BLaER1 (cell line): ENCODE measurements around the gene CMSS1.

Experiments
- H3K27ac ChIP-seq: shearing (Covaris generic); formaldehyde crosslinking; 2 replicates; pipeline ENCODE4 v1.8.1; 2022
- H3K27me3 ChIP-seq: shearing (Covaris generic); formaldehyde crosslinking; 2 replicates; pipeline ENCODE4 v1.8.1; 2022
- H3K36me3 ChIP-seq: shearing (Covaris generic); formaldehyde crosslinking; 2 replicates; pipeline ENCODE4 v1.8.1; 2022
- H3K4me1 ChIP-seq: shearing (Covaris generic); formaldehyde crosslinking; 2 replicates; pipeline ENCODE4 v1.8.1; 2022
- H3K4me2 ChIP-seq: shearing (Covaris generic); formaldehyde crosslinking; 2 replicates; pipeline ENCODE4 v1.8.1; 2022
- H3K4me3 ChIP-seq: shearing (Covaris generic); formaldehyde crosslinking; 2 replicates; pipeline ENCODE4 v1.8.1; 2022
- H3K9ac ChIP-seq: shearing (Covaris generic); formaldehyde crosslinking; 2 replicates; pipeline ENCODE4 v1.8.1; 2022
- H3K9me3 ChIP-seq: shearing (Covaris generic); formaldehyde crosslinking; 2 replicates; pipeline ENCODE4 v1.8.1; 2022
- H4K20me1 ChIP-seq: shearing (Covaris generic); formaldehyde crosslinking; 2 replicates; pipeline ENCODE4 v1.8.1; 2022
- Cebpa-rat ChIP-seq: shearing (Covaris generic); IDR thresholded peaks from 2 replicates; pipeline ENCODE4 v1.8.1; 2022

The CMSS1 gene

DNA sequence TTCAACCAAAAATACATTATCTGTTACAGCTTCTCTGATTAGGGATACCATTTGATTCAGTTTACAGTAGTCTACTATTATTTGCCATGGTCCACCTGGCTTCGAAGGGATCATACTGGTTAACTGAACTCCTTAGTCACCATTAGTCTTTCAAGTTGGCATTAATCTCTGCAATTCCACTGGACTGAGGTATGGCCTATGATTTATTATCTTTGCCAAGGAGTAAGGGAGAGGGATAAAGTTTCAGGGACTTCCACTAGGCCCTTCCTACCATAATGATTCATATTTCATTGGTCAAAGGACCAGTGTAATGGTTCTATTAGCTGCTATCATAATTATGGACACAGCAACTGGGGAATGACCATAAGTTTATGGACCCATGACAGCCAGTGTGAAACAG is 7.3 kb upstream of the CMSS1 start:
- no peaks in the 10 kb centered on the region for H3K27me3 ChIP-seq
- no peaks in the 10 kb centered on the region for H3K4me1 ChIP-seq
- H4K20me1 ChIP-seq = no peaks in the 10 kb centered on the region
- no peak overlapping the region for H3K4me3 ChIP-seq
- H3K9ac ChIP-seq = no peak overlapping the region
- H3K9me3 ChIP-seq = peaks cover 14% of the 10 kb centered on the region
- no peak for TF ChIP-seq Cebpa-rat
- no peaks in the 10 kb centered on the region for H3K36me3 ChIP-seq
- H3K4me2 ChIP-seq = no peak overlapping the region
- no peak overlapping the region for H3K27ac ChIP-seq

DNA sequence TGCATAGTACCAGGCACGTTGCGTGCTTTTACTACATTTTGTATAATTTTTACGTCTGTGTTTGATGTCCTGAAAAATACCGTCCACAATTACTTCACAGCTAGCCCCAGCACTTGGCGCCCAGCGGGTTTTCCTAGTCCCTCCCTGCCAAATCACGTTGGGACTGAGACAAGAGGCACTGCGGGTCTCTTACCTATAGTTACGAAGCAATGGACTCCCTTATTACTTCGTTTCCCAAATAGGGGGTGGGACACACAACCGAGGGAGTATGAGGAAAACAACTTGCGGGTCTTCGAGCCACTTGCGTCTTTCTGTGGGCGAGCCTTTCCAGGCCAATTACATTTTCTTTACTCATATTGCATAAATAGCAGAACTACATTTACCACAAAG is 620 bp upstream of the CMSS1 start:
- peak overlapping the region; percentile 78 for H3K4me3 ChIP-seq
- H3K27ac ChIP-seq = peak overlapping the region; percentile 94
- no peak for TF ChIP-seq Cebpa-rat
- no peaks in the 10 kb centered on the region; the same call in 1 of the 2 replicates for H3K9me3 ChIP-seq
- H3K36me3 ChIP-seq = no peaks in the 10 kb centered on the region
- H3K4me2 ChIP-seq = peak overlapping the region; percentile 78
- H3K27me3 ChIP-seq = no peaks in the 10 kb centered on the region
- H3K9ac ChIP-seq = peak overlapping the region; percentile 91
- peaks cover 17% of the 10 kb centered on the region for H4K20me1 ChIP-seq
- H3K4me1 ChIP-seq = peaks cover 22% of the 10 kb centered on the region

DNA sequence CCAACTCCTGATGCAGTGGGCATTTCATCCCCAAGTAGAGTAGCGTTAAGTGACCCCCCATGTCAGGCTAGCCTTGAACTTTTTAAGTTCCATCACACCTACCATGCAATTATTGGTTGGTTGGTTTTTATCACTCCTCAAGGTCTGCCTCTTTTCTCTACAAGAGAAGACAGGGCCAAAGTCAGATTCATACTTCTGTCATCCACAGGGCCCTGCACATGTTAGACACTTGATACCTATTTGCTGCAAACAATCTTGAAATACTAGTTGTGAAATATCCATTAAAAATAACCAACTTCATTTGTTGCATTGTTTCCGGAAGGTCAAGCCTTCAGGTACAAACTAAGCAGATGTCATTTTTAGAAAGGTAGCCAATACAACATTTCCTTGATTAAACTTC is 1.2 kb downstream of the CMSS1 start:
- Histone ChIP-seq H3K4me3 (peak overlapping the region; percentile 78), H3K4me2 (peak overlapping the region; percentile 78), H3K27me3 (no peaks in the 10 kb centered on the region), H3K36me3 (no peaks in the 10 kb centered on the region), H3K27ac (no peak overlapping the region), H3K9me3 (no peaks in the 10 kb centered on the region; the same call in 1 of the 2 replicates), H3K4me1 (peaks cover 22% of the 10 kb centered on the region), H3K9ac (peak overlapping the region; percentile 91; the same call in 1 of the 2 replicates), H4K20me1 (peaks cover 35% of the 10 kb centered on the region)
- TF ChIP-seq Cebpa-rat = no peak

DNA sequence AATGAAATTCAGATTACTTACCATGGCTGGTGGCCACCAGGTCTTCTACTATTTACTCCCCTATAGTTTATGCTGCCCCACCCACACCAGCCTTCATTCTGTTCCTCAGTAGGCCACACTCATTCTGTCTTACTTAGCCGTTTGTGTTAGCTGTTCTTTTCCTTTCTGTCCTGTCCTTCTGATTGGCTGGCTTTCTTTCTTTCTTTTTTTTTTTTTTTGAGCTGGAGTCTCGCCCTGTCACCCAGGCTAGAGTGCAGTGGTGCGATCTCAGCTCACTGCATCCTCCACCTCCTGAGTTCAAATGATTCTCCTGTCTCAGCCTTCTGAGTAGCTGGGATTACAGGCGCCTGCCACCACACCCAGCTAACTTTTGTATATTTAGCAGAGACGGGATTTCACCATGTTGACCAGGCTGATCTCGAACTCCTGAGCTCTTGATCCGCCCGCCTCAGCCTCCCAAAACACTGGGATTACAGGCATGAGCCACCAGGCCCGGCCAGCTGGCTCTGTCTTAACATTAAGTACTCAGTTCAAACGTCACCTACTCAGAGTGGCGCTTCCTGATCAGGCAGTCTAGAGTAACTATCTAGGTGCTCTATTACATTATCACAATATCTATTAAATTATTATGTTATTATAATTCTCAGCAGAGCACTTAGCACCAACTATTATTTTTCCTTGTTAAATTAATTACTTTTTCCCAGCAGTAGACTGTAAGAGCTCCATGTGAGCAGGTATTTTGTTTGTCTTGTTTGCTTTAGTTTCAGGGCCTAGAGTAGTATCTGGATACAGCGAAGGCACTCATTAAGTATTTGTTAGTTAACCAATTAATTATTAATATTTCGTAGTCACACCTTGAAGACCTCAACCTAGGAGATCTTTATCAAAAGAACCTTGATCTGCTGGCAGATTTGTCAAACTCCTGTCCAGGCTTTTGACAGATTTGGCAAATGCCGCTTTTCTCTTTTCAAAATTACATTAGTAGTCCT is 6.4 kb downstream of the CMSS1 start:
- no peaks in the 10 kb centered on the region for H3K27me3 ChIP-seq
- no peaks in the 10 kb centered on the region for H3K36me3 ChIP-seq
- H3K27ac ChIP-seq = no peak overlapping the region
- H3K9ac ChIP-seq = no peak overlapping the region
- H3K4me3 ChIP-seq = no peak overlapping the region
- TF ChIP-seq Cebpa-rat = no peak
- H3K4me2 ChIP-seq = no peak overlapping the region
- H3K4me1 ChIP-seq = peaks cover 5% of the 10 kb centered on the region
- peaks cover 81% of the 10 kb centered on the region for H4K20me1 ChIP-seq
- no peaks in the 10 kb centered on the region for H3K9me3 ChIP-seq

DNA sequence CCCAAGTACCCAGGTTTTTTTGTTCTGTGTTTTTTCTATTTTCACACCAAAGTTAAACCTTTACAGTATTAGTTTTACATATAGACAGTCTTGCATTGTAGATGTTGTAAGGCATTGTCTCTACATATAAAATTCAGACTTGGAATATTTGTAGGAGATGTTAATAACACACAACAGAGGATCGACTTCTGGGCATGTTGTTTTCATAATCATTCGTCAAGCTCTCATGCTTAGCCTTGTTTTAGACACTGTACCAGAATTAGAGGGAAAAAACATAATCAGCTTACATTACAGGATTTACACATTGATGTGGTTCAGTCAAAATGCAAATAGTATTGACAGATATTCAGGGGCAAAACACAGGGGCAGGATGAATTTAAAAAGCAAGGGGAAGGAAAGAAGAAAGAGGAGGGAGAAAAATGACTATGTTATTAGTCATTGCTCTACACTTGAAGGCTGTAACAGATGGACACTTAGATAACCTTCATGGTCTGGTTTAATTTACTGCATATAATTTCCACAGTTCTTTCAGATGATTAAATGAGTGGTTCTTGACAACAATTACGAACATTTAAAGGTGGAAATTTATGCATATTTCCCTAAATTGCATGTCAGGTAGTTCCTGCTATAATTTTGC is 7.5 kb downstream of the CMSS1 start:
- Histone ChIP-seq H3K27ac (no peak overlapping the region), H3K4me1 (no peaks in the 10 kb centered on the region), H3K4me2 (no peak overlapping the region), H3K36me3 (no peaks in the 10 kb centered on the region), H3K9me3 (no peaks in the 10 kb centered on the region), H3K9ac (no peak overlapping the region), H3K27me3 (no peaks in the 10 kb centered on the region), H4K20me1 (peaks cover 92% of the 10 kb centered on the region), H3K4me3 (no peak overlapping the region)
- no peak for TF ChIP-seq Cebpa-rat

DNA sequence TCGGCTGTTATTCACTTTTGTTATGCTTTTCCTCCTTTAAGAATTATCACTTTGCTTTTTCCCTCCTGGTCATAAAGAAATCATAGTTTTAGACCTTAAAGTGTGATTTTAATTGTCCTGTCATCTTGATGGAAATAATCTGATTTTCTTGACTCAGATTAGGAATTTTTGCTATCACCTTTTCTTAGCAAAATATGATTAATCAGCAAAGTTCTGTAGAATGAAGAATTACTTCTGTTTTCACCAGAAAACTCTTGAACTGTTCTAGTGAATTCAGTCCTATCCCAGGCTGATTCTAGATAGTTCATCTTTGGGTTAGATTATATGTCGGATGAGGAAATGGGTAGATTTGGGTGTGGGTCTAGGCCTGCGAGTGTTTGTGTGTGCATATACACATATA is 12.2 kb downstream of the CMSS1 start:
- no peak overlapping the region for H3K9ac ChIP-seq
- no peak overlapping the region for H3K4me3 ChIP-seq
- no peaks in the 10 kb centered on the region for H3K27me3 ChIP-seq
- H3K4me1 ChIP-seq = no peaks in the 10 kb centered on the region
- no peak for TF ChIP-seq Cebpa-rat
- H3K27ac ChIP-seq = no peak overlapping the region
- no peak overlapping the region for H3K4me2 ChIP-seq
- H4K20me1 ChIP-seq = peaks cover 89% of the 10 kb centered on the region
- no peaks in the 10 kb centered on the region for H3K9me3 ChIP-seq
- H3K36me3 ChIP-seq = no peaks in the 10 kb centered on the region

DNA sequence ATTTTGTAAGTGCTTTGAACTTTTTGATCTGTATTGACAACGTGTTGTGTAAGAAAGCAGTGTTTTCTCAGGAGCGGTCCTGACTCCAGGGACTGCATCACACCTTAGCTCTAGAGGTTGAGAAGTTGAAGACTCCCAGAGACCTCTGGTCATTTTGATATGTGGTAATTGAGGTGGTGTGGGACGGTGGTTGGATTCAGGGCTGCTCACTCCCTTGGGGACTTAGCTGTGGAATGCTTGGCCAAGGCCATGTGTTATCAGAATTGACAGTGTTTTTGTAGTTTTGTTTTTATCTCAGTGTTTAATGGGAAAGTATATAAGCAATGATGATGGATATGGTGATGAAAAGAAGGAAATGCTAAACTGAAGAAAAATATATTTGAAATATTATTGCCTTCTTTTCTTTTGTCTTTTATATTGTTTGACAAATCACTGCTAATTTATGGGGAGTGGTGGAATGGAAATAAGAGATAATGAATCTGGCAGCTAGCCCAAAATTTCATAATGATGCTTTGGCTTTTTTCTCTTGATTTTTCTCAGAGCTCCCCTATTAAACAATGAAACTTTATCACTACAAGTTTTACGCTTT is 16.0 kb downstream of the CMSS1 start:
- Histone ChIP-seq H3K27ac (no peak overlapping the region), H3K4me3 (no peak overlapping the region), H3K4me1 (no peaks in the 10 kb centered on the region), H3K27me3 (no peaks in the 10 kb centered on the region), H3K36me3 (no peaks in the 10 kb centered on the region), H3K4me2 (no peak overlapping the region; the same call in 1 of the 2 replicates), H3K9ac (no peak overlapping the region), H3K9me3 (no peaks in the 10 kb centered on the region), H4K20me1 (peaks cover 94% of the 10 kb centered on the region)
- TF ChIP-seq Cebpa-rat = no peak

DNA sequence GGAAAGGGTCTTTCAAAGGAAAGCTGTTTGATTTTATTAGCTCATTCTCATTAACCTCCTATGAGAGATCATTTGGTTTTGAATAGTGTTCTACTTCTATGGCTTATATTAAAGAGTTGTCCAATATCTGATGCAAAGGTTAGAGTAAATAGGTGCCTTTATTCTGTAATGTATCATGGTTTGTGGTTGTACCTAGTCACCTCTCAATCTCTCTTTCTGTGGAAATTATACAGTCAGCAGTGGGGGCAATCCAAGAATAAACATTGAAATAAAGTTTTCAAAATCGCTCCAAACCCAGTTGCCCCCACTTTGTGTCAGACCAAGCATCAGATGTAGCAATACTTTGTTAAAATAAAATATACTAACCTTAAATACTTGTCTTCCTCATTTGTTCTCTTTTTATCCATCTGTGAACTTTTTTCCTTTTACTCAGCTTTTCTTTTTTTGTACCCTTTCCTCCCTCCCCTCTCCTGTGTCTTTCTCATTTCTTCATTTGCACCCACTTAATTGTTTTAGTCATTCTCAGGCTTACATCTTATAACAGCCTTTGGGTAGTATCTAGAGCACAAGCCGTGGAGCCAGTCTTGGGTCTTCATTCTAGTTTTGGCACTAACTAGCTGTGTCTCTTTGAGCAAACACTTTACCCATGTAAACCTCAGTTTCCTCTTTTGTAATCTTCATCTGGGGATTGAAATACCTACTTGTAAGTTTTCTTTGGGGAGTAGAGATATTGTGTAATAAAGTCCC is 16.7 kb downstream of the CMSS1 start:
- Histone ChIP-seq H3K9ac (no peak overlapping the region), H3K36me3 (no peaks in the 10 kb centered on the region), H3K27ac (no peak overlapping the region), H3K4me2 (no peak overlapping the region), H3K4me3 (no peak overlapping the region), H3K27me3 (no peaks in the 10 kb centered on the region), H4K20me1 (peaks cover 94% of the 10 kb centered on the region), H3K9me3 (no peaks in the 10 kb centered on the region), H3K4me1 (no peaks in the 10 kb centered on the region)
- TF ChIP-seq Cebpa-rat = no peak

DNA sequence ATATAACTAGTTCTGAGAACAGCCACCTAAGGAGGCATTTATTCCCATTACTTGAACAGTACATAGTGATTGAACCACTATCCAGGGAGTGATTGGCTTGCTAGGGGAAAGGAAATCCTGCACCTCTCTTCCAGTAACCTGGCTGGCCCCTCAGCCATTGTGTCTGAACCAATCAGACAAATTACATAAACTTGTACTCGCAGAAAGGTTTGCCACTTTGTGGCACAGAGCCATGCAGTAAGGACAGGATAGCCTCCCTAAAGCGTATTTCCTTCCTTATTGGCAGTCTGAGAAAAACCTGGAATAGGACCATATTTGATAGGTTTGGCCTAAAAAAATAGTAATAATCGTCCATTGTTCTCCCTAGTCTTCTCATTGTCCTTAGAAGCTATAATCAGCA is 19.0 kb downstream of the CMSS1 start:
- H4K20me1 ChIP-seq = peaks cover 79% of the 10 kb centered on the region
- no peak overlapping the region for H3K4me2 ChIP-seq
- H3K9me3 ChIP-seq = no peaks in the 10 kb centered on the region
- H3K9ac ChIP-seq = no peak overlapping the region
- no peak overlapping the region for H3K4me3 ChIP-seq
- no peak overlapping the region for H3K27ac ChIP-seq
- H3K4me1 ChIP-seq = no peaks in the 10 kb centered on the region
- no peaks in the 10 kb centered on the region for H3K27me3 ChIP-seq
- no peaks in the 10 kb centered on the region for H3K36me3 ChIP-seq
- TF ChIP-seq Cebpa-rat = no peak
